ENCODE measurements around the gene CSE1L.
"Not testable (repeated sequence)": the region's sequence is repeated elsewhere in the genome, so short reads cannot be mapped to it uniquely, and the experiment has no call there.

CSE1L gene

DNA sequence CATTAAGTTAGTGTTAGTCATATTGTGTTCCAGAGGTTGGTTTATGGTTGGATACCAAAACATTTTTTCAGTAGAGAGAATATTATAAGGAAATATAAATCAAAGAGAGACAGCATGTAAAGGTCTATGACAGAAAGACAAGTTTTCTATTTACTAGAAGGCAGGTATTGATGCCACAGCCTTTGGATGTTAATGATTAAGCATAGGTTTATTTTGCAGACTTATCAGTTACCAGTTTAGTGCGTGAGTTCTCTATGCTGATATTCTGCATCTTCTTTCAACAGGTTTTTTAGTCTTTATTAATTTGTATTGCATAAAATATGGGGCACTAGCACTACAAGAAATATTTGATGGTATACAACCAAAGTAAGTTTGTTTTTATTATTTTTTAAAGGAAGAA is 45.6 kb downstream of the CSE1L start:
- Histone ChIP-seq H3K27me3 (ENCODE audit: control insufficient read depth, insufficient read depth, low read length) (no peaks in the 10 kb centered on the region), H3K4me1 (ENCODE audit: control insufficient read depth, insufficient read depth, low read length) (no peaks in the 10 kb centered on the region), H3K27ac (ENCODE audit: low read depth, low read length) (no peak overlapping the region), H3K9ac (ENCODE audit: low read length) (no peak overlapping the region), H3K4me3 (ENCODE audit: low read length) (no peak overlapping the region), H3K36me3 (ENCODE audit: control insufficient read depth, insufficient read depth, low read length) (peaks cover 33% of the 10 kb centered on the region)

DNA sequence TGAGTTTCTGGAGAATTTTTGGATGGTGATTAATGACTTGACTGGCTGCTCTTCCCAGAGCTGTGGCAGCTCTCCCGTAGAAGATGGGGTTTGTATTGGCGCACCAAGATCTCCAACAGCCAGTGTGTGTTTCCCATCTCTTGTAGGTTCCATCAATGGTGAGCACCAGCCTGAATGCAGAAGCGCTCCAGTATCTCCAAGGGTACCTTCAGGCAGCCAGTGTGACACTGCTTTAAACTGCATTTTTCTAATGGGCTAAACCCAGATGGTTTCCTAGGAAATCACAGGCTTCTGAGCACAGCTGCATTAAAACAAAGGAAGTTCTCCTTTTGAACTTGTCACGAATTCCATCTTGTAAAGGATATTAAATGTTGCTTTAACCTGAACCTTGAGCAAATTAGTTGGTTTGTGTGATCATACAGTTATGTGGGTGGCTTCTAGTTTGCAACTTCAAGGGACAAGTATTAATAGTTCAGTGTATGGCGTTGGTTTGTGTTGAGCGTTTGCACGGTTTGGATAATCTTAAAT is 50.2 kb downstream of the CSE1L start:
- H3K27me3 ChIP-seq (ENCODE audit: control insufficient read depth, insufficient read depth, low read length): no peaks in the 10 kb centered on the region
- no peak overlapping the region for H3K4me3 ChIP-seq (ENCODE audit: low read length)
- H3K27ac ChIP-seq (ENCODE audit: low read depth, low read length): no peak overlapping the region
- no peak overlapping the region for H3K9ac ChIP-seq (ENCODE audit: low read length)
- peaks cover 22% of the 10 kb centered on the region for H3K36me3 ChIP-seq (ENCODE audit: control insufficient read depth, insufficient read depth, low read length)
- H3K4me1 ChIP-seq (ENCODE audit: control insufficient read depth, insufficient read depth, low read length): no peaks in the 10 kb centered on the region

DNA sequence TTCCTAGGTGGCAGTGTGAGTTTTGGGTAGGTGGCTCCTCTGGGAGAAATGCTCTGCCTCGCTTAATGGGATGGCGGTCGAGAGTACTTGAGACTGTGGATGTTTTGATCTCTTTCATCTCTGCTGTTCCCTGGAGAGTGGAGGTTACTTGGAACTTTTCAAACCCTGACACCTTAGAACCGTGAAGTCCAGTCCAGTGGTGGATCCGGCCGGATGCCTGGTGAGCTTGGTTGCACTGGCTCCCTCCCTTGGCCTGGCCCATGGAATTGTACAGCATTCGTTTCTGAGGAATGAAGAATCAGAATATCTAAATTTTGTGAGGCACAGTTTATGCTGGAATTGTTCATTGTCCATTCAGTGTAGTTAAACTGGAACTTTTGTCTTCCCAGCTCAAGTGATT is 51.0 kb downstream of the CSE1L start:
- Histone ChIP-seq H3K27me3 (ENCODE audit: control insufficient read depth, insufficient read depth, low read length) (no peaks in the 10 kb centered on the region), H3K4me3 (ENCODE audit: low read length) (no peak overlapping the region), H3K9ac (ENCODE audit: low read length) (no peak overlapping the region), H3K27ac (ENCODE audit: low read depth, low read length) (no peak overlapping the region), H3K4me1 (ENCODE audit: control insufficient read depth, insufficient read depth, low read length) (no peaks in the 10 kb centered on the region), H3K36me3 (ENCODE audit: control insufficient read depth, insufficient read depth, low read length) (peaks cover 24% of the 10 kb centered on the region)

DNA sequence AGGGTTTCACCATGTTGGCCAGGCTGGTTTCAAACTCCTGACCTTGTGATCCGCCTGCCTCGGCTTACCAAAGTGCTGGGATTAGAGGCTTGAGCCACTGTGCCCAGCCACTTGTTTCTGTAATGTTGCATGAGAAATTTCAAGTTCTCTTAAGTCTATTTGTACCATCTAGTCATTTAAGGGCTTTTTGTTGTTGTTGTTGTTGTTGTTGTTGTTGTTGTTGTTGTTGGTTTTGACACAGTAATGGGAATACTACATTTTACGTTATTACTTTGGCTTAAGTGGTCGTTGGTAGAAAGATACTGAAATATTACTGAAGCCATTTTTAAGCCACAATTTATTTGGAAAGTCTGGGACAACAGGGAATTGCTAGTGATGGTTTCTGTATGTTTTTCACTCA is 52.0 kb downstream of the CSE1L start:
- Histone ChIP-seq H3K4me3 (ENCODE audit: low read length) (no peak overlapping the region), H3K36me3 (ENCODE audit: control insufficient read depth, insufficient read depth, low read length) (peaks cover 32% of the 10 kb centered on the region), H3K27ac (ENCODE audit: low read depth, low read length) (no peak overlapping the region), H3K27me3 (ENCODE audit: control insufficient read depth, insufficient read depth, low read length) (no peaks in the 10 kb centered on the region), H3K9ac (ENCODE audit: low read length) (no peak overlapping the region), H3K4me1 (ENCODE audit: control insufficient read depth, insufficient read depth, low read length) (no peaks in the 10 kb centered on the region)

DNA sequence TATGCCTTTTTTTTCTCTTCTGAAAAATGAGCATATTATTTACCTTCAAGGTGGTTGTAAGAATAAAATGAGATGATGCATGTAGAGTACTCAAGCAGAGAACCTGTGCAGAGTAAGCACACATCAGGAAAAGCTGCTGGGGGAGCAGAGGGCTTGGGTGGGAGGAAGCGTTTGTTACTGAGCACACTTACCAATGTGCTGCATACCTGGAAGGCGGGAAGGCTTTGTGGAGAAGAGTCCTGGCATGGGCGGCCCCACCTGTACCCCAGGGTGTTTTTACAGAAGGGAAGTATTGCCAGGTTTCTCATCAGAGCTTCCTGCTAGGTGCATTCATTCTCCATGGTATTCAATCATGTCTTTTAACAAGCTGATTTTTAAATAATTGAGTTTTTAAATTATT is 52.9 kb downstream of the CSE1L start:
- H3K27me3 ChIP-seq (ENCODE audit: control insufficient read depth, insufficient read depth, low read length): no peaks in the 10 kb centered on the region
- no peak overlapping the region for H3K27ac ChIP-seq (ENCODE audit: low read depth, low read length)
- peaks cover 32% of the 10 kb centered on the region for H3K36me3 ChIP-seq (ENCODE audit: control insufficient read depth, insufficient read depth, low read length)
- no peak overlapping the region for H3K9ac ChIP-seq (ENCODE audit: low read length)
- H3K4me3 ChIP-seq (ENCODE audit: low read length): no peak overlapping the region
- no peaks in the 10 kb centered on the region for H3K4me1 ChIP-seq (ENCODE audit: control insufficient read depth, insufficient read depth, low read length)

DNA sequence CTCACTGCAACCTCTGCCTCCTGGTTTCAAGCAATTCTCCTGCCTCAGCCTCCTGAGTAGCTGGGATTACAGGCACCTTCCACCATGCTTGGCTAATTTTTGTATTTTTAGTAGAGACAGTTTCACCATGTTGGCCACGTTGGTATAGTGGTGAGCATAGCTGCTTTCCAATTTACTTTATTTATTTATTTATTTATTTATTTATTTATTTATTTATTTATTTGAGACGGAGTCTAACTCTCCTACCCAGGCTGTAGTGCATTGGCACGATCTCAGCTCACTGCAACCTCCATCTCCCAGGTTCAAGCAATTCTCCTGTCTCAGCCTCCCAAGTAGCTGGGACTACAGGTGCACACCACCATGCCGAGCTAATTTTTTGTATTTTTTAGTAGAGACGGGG is 54.2 kb downstream of the CSE1L start:
- not testable (repeated sequence) for H3K9ac ChIP-seq (ENCODE audit: low read length); H3K27me3 ChIP-seq (ENCODE audit: control insufficient read depth, insufficient read depth, low read length); H3K4me3 ChIP-seq (ENCODE audit: low read length); H3K27ac ChIP-seq (ENCODE audit: low read depth, low read length); H3K4me1 ChIP-seq (ENCODE audit: control insufficient read depth, insufficient read depth, low read length)
- H3K36me3 ChIP-seq (ENCODE audit: control insufficient read depth, insufficient read depth, low read length): peaks cover 24% of the 10 kb centered on the region

DNA sequence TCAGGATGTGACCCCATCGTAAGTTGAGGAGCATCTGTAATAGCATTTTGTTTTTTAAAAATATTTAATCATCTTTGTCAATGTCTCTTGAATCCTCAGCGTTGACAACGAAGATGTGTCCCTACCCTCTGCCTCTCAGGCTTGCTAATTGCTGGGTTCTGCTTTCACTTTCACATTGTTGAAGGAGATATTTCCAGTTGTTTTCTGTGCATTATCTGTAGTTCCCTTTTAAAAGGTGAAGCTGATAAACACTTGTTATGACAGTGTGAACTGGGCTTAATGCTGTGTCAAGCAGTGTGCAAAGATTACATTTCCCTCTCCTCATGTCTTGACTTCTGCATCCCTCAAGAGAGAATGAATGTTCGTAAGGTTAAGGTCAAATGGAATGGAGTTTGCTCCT is 54.9 kb downstream of the CSE1L start:
- Histone ChIP-seq H3K4me1 (ENCODE audit: control insufficient read depth, insufficient read depth, low read length) (no peaks in the 10 kb centered on the region), H3K27me3 (ENCODE audit: control insufficient read depth, insufficient read depth, low read length) (no peaks in the 10 kb centered on the region), H3K27ac (ENCODE audit: low read depth, low read length) (no peak overlapping the region), H3K36me3 (ENCODE audit: control insufficient read depth, insufficient read depth, low read length) (peaks cover 17% of the 10 kb centered on the region), H3K9ac (ENCODE audit: low read length) (no peak overlapping the region), H3K4me3 (ENCODE audit: low read length) (no peak overlapping the region)

DNA sequence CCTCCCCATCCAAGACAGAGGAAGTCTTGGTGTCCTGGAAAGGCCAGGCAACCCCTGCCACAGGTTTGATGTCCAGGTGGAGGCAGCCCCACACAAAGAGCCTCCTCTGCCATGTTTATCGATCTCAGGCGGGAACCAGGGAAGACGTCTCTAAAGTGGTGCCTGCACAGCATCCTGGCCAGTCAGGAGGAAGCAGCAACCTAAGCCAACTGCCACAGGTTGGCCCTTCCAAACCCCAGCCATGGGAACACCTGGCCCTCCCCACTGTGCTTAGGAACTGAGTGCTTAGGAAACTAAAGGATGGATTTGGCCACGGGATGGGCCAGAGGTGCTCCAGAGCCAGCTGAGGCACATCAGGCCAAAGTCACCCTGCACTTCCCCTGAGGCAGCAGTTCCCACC is 56.9 kb downstream of the CSE1L start:
- Histone ChIP-seq H3K9ac (ENCODE audit: low read length) (no peak overlapping the region), H3K4me1 (ENCODE audit: control insufficient read depth, insufficient read depth, low read length) (no peaks in the 10 kb centered on the region), H3K27me3 (ENCODE audit: control insufficient read depth, insufficient read depth, low read length) (no peaks in the 10 kb centered on the region), H3K4me3 (ENCODE audit: low read length) (no peak overlapping the region), H3K36me3 (ENCODE audit: control insufficient read depth, insufficient read depth, low read length) (peaks cover 12% of the 10 kb centered on the region), H3K27ac (ENCODE audit: low read depth, low read length) (no peak overlapping the region)

DNA sequence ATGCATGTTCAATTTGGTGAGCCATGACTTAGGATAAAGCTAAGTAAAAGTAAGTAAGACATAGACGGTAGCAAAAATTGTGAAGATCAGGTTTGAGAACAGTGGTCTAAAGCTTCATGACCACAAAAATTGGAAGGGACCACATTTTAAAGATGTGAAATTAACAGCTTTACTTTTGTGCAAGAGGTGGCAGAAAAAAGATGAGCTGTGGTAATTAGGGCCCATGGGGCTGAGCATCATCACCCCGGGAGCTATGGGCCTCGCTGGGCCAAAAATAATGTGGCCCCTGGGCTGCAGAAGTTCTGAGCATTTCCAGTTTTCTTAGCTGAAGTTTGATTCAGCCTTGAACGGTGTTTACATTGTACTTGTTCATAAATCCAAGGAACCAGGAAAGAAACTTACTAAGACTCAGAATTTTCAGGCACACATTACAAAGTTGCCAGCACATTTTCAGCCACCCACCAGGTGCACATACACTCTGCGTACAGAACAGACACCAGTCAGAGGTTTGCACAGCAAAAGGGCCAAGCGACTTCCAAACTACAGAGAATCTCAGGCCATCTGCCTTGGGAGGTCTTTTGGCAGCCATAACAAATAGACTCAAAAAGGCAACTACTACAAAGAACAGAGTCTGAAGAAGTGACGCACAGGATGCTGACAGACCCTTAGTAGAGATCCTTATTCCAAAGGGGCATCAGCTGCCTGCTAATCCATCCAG is 57.7 kb downstream of the CSE1L start:
- Histone ChIP-seq H3K4me3 (ENCODE audit: low read length) (no peak overlapping the region), H3K27me3 (ENCODE audit: control insufficient read depth, insufficient read depth, low read length) (no peaks in the 10 kb centered on the region), H3K36me3 (ENCODE audit: control insufficient read depth, insufficient read depth, low read length) (peaks cover 12% of the 10 kb centered on the region), H3K27ac (ENCODE audit: low read depth, low read length) (no peak overlapping the region), H3K9ac (ENCODE audit: low read length) (no peak overlapping the region), H3K4me1 (ENCODE audit: control insufficient read depth, insufficient read depth, low read length) (no peaks in the 10 kb centered on the region)

DNA sequence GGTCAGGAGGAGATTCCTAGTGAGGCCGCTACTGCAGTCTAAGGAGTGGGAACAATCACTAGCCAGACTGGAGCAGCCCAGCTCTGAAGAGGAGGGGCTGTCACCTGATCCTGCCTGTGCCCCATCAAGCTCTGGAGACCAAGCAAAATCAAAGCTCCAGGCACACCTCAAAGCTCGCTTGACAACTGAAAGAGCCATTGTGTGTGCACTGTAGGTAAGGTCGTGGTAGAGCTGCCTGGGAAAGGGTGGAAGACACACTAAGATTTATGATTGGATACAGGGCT is 58.2 kb downstream of the CSE1L start:
- no peaks in the 10 kb centered on the region for H3K4me1 ChIP-seq (ENCODE audit: control insufficient read depth, insufficient read depth, low read length)
- no peak overlapping the region for H3K9ac ChIP-seq (ENCODE audit: low read length)
- no peak overlapping the region for H3K27ac ChIP-seq (ENCODE audit: low read depth, low read length)
- H3K27me3 ChIP-seq (ENCODE audit: control insufficient read depth, insufficient read depth, low read length): no peaks in the 10 kb centered on the region
- H3K4me3 ChIP-seq (ENCODE audit: low read length): no peak overlapping the region
- peaks cover 12% of the 10 kb centered on the region for H3K36me3 ChIP-seq (ENCODE audit: control insufficient read depth, insufficient read depth, low read length)

DNA sequence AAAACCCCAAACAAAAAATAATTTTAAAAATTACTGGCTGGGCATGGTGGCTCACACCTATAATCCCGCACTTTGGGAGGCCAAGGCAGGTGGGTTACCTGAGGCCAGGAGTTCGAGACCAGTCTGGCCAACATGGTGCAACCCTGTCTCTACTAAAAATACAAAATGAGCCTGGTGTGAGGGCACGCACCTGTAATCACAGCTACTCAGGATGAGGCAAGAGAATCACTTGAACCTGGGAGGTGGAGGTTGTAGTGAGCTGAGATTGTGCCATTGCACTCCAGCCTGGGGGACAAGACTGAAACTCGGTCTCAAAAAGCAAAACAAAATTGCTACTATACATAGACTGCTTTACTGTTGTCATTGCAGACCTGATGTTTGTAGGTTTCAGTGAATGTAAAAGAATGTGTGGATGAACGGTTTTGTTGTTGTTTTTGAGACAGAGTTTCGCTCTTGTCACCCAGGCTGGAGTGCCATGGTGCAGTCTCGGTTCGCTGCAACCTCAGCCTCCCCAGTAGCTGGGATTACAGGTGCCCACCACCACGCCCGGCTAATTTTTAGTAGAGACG is 59.0 kb downstream of the CSE1L start:
- not testable (repeated sequence) for H3K27me3 ChIP-seq (ENCODE audit: control insufficient read depth, insufficient read depth, low read length); H3K9ac ChIP-seq (ENCODE audit: low read length); H3K27ac ChIP-seq (ENCODE audit: low read depth, low read length); H3K4me1 ChIP-seq (ENCODE audit: control insufficient read depth, insufficient read depth, low read length); H3K4me3 ChIP-seq (ENCODE audit: low read length)
- H3K36me3 ChIP-seq (ENCODE audit: control insufficient read depth, insufficient read depth, low read length): peaks cover 12% of the 10 kb centered on the region

DNA sequence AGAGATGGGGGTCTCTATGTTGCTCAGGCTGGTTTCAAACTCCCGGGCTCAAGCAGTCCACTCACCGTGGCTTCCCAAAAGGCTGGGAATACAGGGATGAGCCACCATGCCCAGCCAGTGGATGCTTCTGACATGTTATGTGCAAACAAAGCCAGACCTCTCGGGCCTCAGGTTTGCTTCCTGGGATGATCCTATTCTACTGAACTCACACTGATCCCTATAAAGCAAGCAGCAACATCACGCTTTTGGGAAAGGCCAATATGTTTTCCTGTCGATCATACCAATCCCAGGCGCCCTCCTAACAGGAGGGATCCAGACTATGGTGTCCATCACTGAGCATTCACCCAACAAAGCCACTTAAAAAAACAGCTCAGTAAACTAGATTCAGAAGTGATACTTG is 60.2 kb downstream of the CSE1L start:
- H3K36me3 ChIP-seq (ENCODE audit: control insufficient read depth, insufficient read depth, low read length): peaks cover 12% of the 10 kb centered on the region
- no peaks in the 10 kb centered on the region for H3K4me1 ChIP-seq (ENCODE audit: control insufficient read depth, insufficient read depth, low read length)
- H3K4me3 ChIP-seq (ENCODE audit: low read length): no peak overlapping the region
- H3K27ac ChIP-seq (ENCODE audit: low read depth, low read length): no peak overlapping the region
- H3K27me3 ChIP-seq (ENCODE audit: control insufficient read depth, insufficient read depth, low read length): no peaks in the 10 kb centered on the region
- H3K9ac ChIP-seq (ENCODE audit: low read length): no peak overlapping the region
